Ovary (tissue), 9 donors: ENCODE results near the gene EEF1AKMT3. TPM values are rescaled to one million over a fixed set of nuclear protein-coding genes. Genes with fewer than 3 reads are reported as not detected.

Source experiments
- DNase-seq, 5 donors: peaks; one replicate each; pipeline ENCODE4 v3.0.0-alpha.2; 2019 to 2020
- H3K27ac ChIP-seq, 2 donors: fragments of 200-600 bp; one replicate each; pipeline versions ENCODE4 v1.5.1 to v1.8.0; 2019 to 2022
- H3K27me3 ChIP-seq: fragments of 200-600 bp; one replicate; pipeline ENCODE4 v1.8.0; 2022
- H3K36me3 ChIP-seq: fragments of 200-600 bp; sonication (generic); one replicate; pipeline ENCODE4 v1.5.1; 2019
- H3K4me1 ChIP-seq: one replicate; pipeline ENCODE4 v1.8.1; 2013; ENCODE audit warnings: mild to moderate bottlenecking, moderate library complexity; ENCODE audit not compliant: insufficient read depth
- H3K4me3 ChIP-seq: fragments of 200-600 bp; sonication (generic); one replicate; pipeline ENCODE4 v1.5.1; 2017
- H3K9me3 ChIP-seq, 2 donors: fragments of 200-600 bp in 1 of 2; sonication (generic) in 1 of 2; one replicate each; pipeline versions ENCODE4 v1.5.1 to v1.8.1; 2013 to 2019; ENCODE audit warnings: mild to moderate bottlenecking in 1 of 2, moderate library complexity in 1 of 2
- EP300 ChIP-seq: sonication (generic); formaldehyde crosslinking; IDR thresholded peaks from one replicate; pipeline ENCODE4 v1.6.1; 2017; ENCODE audit warnings: antibody characterized with exemption
- POLR2A ChIP-seq: fragments of 450-650 bp; IDR thresholded peaks from one replicate; pipeline ENCODE4 v1.6.1; 2017; ENCODE audit warnings: antibody characterized with exemption, mild to moderate bottlenecking, moderate library complexity
- WGBS, 3 donors: extraction: QIAGEN DNeasy Blood & Tissue Kit in 1 of 3; methylation state at CpG; one replicate each; pipeline versions ENCODE4 v1.1.5 to v1.1.7; 2013 to 2017; 5-methylcytosine and 5-hydroxymethylcytosine counted together
- intact Hi-C, 4 donors: fragments of 100-400 bp; cut with DNase I; formaldehyde crosslinking; loops; one replicate each; pipeline versions ENCODE4 v1.11.0 to v1.15.1; 2022 to 2023
- polyA plus RNA-seq, 2 donors: library from polyadenylated mRNA; stranded (reverse); fragments of 200-250 nt in 1 of 2; fragments of 350-450 nt in 1 of 2; fragmentation: Illumina TruSeq in 1 of 2; extraction: RNeasy Lipid Tissue Mini Kit (QIAGEN cat#74804) in 1 of 2; gene quantifications; one replicate each; pipeline ENCODE4 v1.2.3, GENCODE V29; 2013 to 2014
- total RNA-seq, 7 donors: library from RNA; depleted of rRNA in 2 of 7; stranded (reverse); fragments of >200 nt in 2 of 7; fragmentation: NEBNext Ultra II Directional in 3 of 7; extraction: Animal tissue kit (Norgen Biotek cat#: 25700) in 3 of 7; gene quantifications; one replicate each; pipeline versions ENCODE4 v1.1.0 to v1.2.4, GENCODE V29; 2016 to 2023
- TF ChIP-seq, protein P1 (sequence below), 3 donors: fragments of 450-650 bp in 2 of 3; fragments of 200-600 bp in 1 of 3; IDR thresholded peaks; one replicate each; pipeline versions ENCODE4 v1.5.1 to v1.8.0; 2016 to 2022; ENCODE audit warnings: antibody characterized with exemption in 3 of 3, mild to moderate bottlenecking in 1 of 3
- donor health status: DM: no; HTN: no; CAD: no; lungs with moderate emphysema.
- donor health status: DM: no; HTN: no; CAD: no.
- donor health status: Bipolar disorder and iron deficiency.
- donor health status: DM: yes; HTN: yes; CAD: no.
- donor health status: DM: no; HTN: no; CAD: no.
- donor health status: DM: yes; HTN: yes; CAD: no.

Gene EEF1AKMT3
- total and polyA plus RNA-seq, 9 donors, result 10.4 to 18.0 (median 15.0) TPM

DNA sequence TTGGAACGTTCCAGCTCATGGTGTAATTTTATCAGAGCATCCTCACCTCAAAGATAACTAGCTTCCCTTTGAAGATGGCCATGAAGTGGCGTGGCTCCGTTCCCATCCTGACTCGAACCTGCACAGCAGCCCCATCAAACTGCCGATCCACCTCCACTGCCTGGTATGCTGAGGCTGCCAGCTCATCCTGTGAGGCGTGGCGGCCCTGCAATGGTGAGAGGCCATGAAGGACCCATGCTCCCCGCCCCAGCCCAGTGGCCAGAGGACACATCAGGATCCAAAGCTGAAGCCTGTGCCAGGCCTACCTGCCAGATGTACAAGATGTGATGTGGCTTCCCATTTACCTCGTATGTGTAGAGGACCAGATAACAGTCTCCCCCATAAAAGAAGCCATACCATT, 34.9 kb downstream of the EEF1AKMT3 start:
- no peaks in the 10 kb centered on the region for H3K9me3 ChIP-seq
- H3K36me3 ChIP-seq, result no peaks in the 10 kb centered on the region
- no peaks in the 10 kb centered on the region for H3K27me3 ChIP-seq
- H3K27ac ChIP-seq, result no peak overlapping the region
- no peak for DNase-seq
- H3K4me3 ChIP-seq, result no peak overlapping the region
- no peak for TF ChIP-seq EP300
- no peak for TF ChIP-seq POLR2A
- TF ChIP-seq, protein P1, sequence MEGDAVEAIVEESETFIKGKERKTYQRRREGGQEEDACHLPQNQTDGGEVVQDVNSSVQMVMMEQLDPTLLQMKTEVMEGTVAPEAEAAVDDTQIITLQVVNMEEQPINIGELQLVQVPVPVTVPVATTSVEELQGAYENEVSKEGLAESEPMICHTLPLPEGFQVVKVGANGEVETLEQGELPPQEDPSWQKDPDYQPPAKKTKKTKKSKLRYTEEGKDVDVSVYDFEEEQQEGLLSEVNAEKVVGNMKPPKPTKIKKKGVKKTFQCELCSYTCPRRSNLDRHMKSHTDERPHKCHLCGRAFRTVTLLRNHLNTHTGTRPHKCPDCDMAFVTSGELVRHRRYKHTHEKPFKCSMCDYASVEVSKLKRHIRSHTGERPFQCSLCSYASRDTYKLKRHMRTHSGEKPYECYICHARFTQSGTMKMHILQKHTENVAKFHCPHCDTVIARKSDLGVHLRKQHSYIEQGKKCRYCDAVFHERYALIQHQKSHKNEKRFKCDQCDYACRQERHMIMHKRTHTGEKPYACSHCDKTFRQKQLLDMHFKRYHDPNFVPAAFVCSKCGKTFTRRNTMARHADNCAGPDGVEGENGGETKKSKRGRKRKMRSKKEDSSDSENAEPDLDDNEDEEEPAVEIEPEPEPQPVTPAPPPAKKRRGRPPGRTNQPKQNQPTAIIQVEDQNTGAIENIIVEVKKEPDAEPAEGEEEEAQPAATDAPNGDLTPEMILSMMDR (IDR thresholded peaks at IDR 0.05), result no peak
- 84 to 87% (median 84%) methylated on average over 9 of the region's 9 CpGs for WGBS, 3 donors
- H3K4me1 ChIP-seq, result no peaks in the 10 kb centered on the region
- intact Hi-C loops, result no loop called here

DNA sequence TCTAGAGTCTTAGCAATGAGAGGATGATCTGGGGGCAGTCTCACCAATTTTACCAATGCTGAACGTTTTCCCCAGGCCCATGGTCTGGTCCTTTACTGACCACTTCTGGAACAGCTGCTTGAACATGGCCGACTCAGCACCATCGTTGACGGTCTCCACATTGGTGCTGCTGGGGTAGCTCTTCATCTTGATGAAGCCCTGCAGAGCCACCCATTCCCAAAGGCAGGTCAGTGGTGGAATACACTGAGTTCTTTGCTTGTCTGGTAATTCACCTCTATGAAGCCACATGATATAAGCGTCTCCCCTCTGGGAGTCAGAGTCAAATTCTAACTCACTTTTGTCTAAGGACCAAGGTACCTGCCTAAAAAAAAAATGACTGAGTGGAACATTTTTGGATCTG, 35.9 kb downstream of the EEF1AKMT3 start:
- no peak for DNase-seq
- intact Hi-C loops, result no loop called here
- Histone ChIP-seq H3K4me3 (no peak overlapping the region), H3K36me3 (no peaks in the 10 kb centered on the region), H3K27ac (no peak overlapping the region), H3K4me1 (no peaks in the 10 kb centered on the region), H3K27me3 (no peaks in the 10 kb centered on the region), H3K9me3 (no peaks in the 10 kb centered on the region)
- TF ChIP-seq EP300 (no peak), POLR2A (no peak)
- TF ChIP-seq, protein P1 (IDR thresholded peaks at IDR 0.05), result no peak
- 84 to 89% (median 87%) methylated on average over 5 of the region's 5 CpGs for WGBS, 3 donors

DNA sequence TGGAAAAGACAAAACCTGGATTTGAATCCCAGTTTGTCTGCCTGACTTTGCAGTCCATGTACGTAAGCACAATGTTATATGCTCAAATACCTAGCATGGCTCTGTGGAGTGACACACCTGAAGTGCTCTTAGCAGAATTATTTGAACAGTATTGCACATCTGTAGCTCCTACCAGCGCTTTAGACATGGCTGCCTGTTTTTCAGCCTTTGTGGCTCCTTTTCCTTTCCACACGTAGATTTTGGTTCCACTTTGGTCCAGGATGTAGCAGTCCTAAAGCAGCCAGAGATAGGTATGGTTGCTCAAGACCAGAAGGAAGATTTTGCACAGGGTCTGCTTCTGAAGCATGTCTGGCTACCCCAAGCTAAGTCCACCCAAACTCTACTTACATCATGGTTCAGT, 37.0 kb downstream of the EEF1AKMT3 start:
- Histone ChIP-seq H3K4me3 (no peak overlapping the region), H3K4me1 (peaks cover 6% of the 10 kb centered on the region), H3K36me3 (no peaks in the 10 kb centered on the region), H3K27ac (no peak overlapping the region), H3K27me3 (no peaks in the 10 kb centered on the region), H3K9me3 (no peaks in the 10 kb centered on the region)
- no peak for DNase-seq
- TF ChIP-seq EP300 (no peak), POLR2A (no peak)
- TF ChIP-seq, protein P1 (IDR thresholded peaks at IDR 0.05), result no peak
- 91 to 94% (median 94%) methylated on average over 3 of the region's 3 CpGs for WGBS, 3 donors
- intact Hi-C loops, result no loop called here

DNA sequence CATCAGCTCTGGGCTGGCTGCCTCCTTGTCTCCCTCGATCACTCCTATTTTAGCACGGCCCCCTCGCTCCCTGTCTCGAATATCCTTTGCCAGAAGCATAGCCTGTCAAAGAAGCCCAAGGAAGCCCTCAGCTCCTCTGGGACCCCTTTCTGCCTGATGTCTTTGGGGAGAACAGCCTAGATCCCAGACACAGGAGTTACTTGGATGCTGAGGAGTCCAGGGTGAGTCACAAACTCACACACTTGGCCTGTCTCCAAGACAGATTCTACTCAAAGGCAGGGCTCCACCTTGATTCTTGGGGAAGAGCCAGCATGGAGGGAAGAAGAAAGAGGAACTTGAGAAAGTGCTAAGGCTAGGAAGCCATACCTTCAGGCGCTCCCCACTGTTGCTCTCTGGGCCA, 38.0 kb downstream of the EEF1AKMT3 start:
- no peak overlapping the region for H3K27ac ChIP-seq
- no peaks in the 10 kb centered on the region for H3K27me3 ChIP-seq
- intact Hi-C loops, result no loop called here
- TF ChIP-seq, protein P1 (IDR thresholded peaks at IDR 0.05), result no peak
- TF ChIP-seq EP300 (no peak), POLR2A (no peak)
- H3K36me3 ChIP-seq, result no peaks in the 10 kb centered on the region
- peaks cover 8% of the 10 kb centered on the region for H3K4me1 ChIP-seq
- DNase-seq, result no peak
- no peak overlapping the region for H3K4me3 ChIP-seq
- no peaks in the 10 kb centered on the region for H3K9me3 ChIP-seq
- WGBS, 3 donors, result 75 to 86% (median 75%) methylated on average over 5 of the region's 5 CpGs
